ENCODE measurements around the gene NECTIN4. TPM values are rescaled to one million over a fixed set of nuclear protein-coding genes. Genes with fewer than 3 reads are reported as not detected.

The NECTIN4 gene
- total RNA-seq, 1 donor from 2014 or later: not detected

DNA sequence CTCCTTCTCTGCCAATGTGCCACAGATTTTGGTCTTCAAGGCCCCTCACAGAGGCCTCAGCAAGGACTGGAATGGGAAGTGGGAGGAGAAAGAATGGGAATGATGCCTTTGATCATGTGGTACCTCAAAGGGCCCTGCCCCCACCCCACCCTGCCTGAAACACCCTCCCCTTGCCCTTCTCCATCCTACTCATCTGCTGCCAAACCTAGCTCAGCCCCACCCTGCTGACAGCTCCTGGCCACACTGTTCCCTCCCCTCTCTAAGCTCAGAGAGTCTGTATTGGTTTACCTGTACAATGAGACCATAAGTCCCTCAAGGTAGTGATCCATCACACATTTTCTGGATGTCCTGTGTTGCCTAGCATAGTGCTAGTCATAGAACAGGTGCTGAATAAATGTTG, 12.9 kb downstream of the NECTIN4 start:
- peaks cover 17% of the 10 kb centered on the region for H3K4me1 Mint-ChIP-seq
- Histone ChIP-seq H3F3A (ENCODE audit: low read depth) (no peaks in the 10 kb centered on the region), H4K20me1 (ENCODE audit: low read depth) (no peaks in the 10 kb centered on the region), H3K36me3 (no peaks in the 10 kb centered on the region), H3K79me2 (ENCODE audit: low read depth) (no peaks in the 10 kb centered on the region), H3K27ac (no peak overlapping the region), H3K4me2 (no peak overlapping the region), H3K9me3 (ENCODE audit: low read depth) (no peaks in the 10 kb centered on the region), H2AFZ (replicated peaks) (no peak overlapping the region), H3K9ac (no peak overlapping the region), H3K4me3 (no peak overlapping the region), H3K27me3 (no peaks in the 10 kb centered on the region), H3K4me1 (no peaks in the 10 kb centered on the region)
- H3K27ac Mint-ChIP-seq: no peak overlapping the region
- no peak overlapping the region for H3K4me3 Mint-ChIP-seq
- H3K36me3 Mint-ChIP-seq: no peaks in the 10 kb centered on the region
- DNase-seq (ENCODE audit: low spot score): no peak
- peaks cover 3% of the 10 kb centered on the region for H3K9me3 Mint-ChIP-seq
- peaks cover 9% of the 10 kb centered on the region for H3K27me3 Mint-ChIP-seq (ENCODE audit: insufficient read depth, low read depth)
- TF ChIP-seq EZH2 (IDR thresholded peaks at IDR 0.05) (no peak), EZH2phosphoT487 (IDR thresholded peaks at IDR 0.05) (no peak)
- TF ChIP-seq, protein P1, sequence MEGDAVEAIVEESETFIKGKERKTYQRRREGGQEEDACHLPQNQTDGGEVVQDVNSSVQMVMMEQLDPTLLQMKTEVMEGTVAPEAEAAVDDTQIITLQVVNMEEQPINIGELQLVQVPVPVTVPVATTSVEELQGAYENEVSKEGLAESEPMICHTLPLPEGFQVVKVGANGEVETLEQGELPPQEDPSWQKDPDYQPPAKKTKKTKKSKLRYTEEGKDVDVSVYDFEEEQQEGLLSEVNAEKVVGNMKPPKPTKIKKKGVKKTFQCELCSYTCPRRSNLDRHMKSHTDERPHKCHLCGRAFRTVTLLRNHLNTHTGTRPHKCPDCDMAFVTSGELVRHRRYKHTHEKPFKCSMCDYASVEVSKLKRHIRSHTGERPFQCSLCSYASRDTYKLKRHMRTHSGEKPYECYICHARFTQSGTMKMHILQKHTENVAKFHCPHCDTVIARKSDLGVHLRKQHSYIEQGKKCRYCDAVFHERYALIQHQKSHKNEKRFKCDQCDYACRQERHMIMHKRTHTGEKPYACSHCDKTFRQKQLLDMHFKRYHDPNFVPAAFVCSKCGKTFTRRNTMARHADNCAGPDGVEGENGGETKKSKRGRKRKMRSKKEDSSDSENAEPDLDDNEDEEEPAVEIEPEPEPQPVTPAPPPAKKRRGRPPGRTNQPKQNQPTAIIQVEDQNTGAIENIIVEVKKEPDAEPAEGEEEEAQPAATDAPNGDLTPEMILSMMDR (IDR thresholded peaks at IDR 0.05): no peak

DNA sequence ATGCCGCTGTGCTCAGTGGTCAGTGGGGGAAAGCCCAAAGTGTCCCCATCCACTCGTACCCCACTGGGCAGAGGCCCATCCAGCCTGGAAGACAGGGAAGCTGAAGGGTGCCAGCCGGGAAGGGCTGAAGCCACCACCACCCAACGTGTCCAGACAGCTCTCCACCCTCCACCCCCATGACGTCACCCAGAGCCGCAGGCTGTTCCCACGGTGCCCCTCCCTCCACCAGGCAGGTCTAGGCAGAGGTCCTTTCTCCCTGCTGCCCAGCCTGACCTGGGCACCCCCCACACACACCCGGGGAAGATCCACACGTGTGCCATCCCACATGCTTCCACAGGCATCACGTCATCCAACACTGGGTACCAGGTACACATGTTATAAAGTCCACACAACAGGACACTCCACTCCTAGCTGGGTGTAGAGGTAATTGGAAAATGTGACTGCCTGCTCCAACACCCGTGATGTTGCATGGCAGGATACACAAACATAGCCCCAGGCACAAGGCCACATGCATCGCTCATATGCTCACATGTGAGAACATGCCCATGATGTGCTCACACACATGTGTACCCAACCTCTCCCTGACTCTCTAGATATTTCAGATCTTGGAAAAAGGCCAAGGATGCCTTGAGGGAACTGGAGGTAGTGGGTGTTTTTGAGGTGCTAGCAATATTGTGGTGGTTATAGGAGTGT, 14.5 kb downstream of the NECTIN4 start:
- H3K27me3 Mint-ChIP-seq (ENCODE audit: insufficient read depth, low read depth): peaks cover 5% of the 10 kb centered on the region
- no peak overlapping the region for H3K4me3 ChIP-seq

DNA sequence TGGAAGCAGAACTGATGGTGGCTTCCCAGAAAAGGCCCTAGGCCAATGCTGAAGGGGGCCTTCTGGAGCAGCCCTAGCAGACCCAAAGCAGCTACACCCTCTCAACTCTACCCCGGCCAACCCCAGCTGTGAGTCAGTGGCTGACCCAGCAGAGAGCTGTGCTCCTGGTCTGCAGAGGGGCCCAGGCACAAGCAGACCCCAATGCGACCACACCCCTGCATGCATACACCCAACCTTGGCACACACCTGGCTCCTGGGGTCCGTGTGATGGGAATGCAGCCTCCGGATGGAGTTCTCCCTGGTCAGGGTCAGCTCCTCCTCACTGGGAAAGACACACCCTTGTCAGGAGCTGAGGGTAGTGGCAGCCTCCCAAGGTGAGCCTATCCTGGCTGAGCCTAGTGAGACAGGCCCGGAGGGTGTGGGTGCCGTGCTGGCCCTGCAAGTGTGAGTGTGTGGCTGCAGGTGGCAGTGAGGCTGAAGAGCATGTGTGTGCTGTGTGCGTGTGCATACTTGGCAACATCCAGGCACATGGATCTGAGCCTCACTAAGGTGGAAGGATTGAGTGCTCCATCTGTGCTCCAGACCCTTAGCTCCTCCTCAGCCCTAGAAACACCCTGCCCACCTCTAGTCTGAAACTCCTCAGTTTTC, 15.8 kb downstream of the NECTIN4 start:
- Mint-ChIP-seq H3K36me3 (no peaks in the 10 kb centered on the region), H3K4me3 (peak overlapping the region; percentile 36), H3K9me3 (no peaks in the 10 kb centered on the region), H3K27me3 (ENCODE audit: insufficient read depth, low read depth) (peaks cover 2% of the 10 kb centered on the region), H3K4me1 (peaks cover 15% of the 10 kb centered on the region), H3K27ac (peak overlapping the region; percentile 23)
- no peak overlapping the region for H3K27ac ChIP-seq
- DNase-seq (ENCODE audit: low spot score): no peak
- H3K9ac ChIP-seq: no peak overlapping the region
- no peaks in the 10 kb centered on the region for H3K9me3 ChIP-seq (ENCODE audit: low read depth)
- no peaks in the 10 kb centered on the region for H3K4me1 ChIP-seq
- no peak for TF ChIP-seq EZH2phosphoT487 (IDR thresholded peaks at IDR 0.05)
- TF ChIP-seq, protein P1 (IDR thresholded peaks at IDR 0.05): no peak
- TF ChIP-seq EZH2 (IDR thresholded peaks at IDR 0.05): no peak
- H3K27me3 ChIP-seq: no peaks in the 10 kb centered on the region
- no peaks in the 10 kb centered on the region for H3K79me2 ChIP-seq (ENCODE audit: low read depth)
- H4K20me1 ChIP-seq (ENCODE audit: low read depth): no peaks in the 10 kb centered on the region
- H3K36me3 ChIP-seq: no peaks in the 10 kb centered on the region
- H3K4me2 ChIP-seq: no peak overlapping the region
- no peak overlapping the region for H3K4me3 ChIP-seq
- no peaks in the 10 kb centered on the region for H3F3A ChIP-seq (ENCODE audit: low read depth)
- no peak overlapping the region for H2AFZ ChIP-seq (replicated peaks)

More for the DNA sequence above, 14.5 kb downstream of the NECTIN4 start:
- Mint-ChIP-seq H3K36me3 (no peaks in the 10 kb centered on the region), H3K4me3 (no peak overlapping the region), H3K9me3 (peaks cover 3% of the 10 kb centered on the region), H3K4me1 (peaks cover 15% of the 10 kb centered on the region), H3K27ac (peak overlapping the region; percentile 43)
- TF ChIP-seq, protein P1 (IDR thresholded peaks at IDR 0.05): no peak
- TF ChIP-seq EZH2 (IDR thresholded peaks at IDR 0.05) (no peak), EZH2phosphoT487 (IDR thresholded peaks at IDR 0.05) (no peak)
- Histone ChIP-seq H3F3A (ENCODE audit: low read depth) (no peaks in the 10 kb centered on the region), H2AFZ (replicated peaks) (no peak overlapping the region), H3K27me3 (no peaks in the 10 kb centered on the region), H3K4me2 (no peak overlapping the region), H3K4me1 (no peaks in the 10 kb centered on the region), H3K36me3 (no peaks in the 10 kb centered on the region), H3K9me3 (ENCODE audit: low read depth) (no peaks in the 10 kb centered on the region), H3K27ac (no peak overlapping the region), H3K79me2 (ENCODE audit: low read depth) (no peaks in the 10 kb centered on the region), H3K9ac (no peak overlapping the region), H4K20me1 (ENCODE audit: low read depth) (no peaks in the 10 kb centered on the region)
- DNase-seq (ENCODE audit: low spot score): no peak

All from neural progenitor cell (in vitro differentiated cells).